K562 (cell line): ENCODE data around the gene LRRC15. TPM values are rescaled to one million over a fixed set of nuclear protein-coding genes. Genes with fewer than 3 reads are reported as not detected.

ENCODE experiments used
- BRD9 ChIP-seq: fragments of 450-650 bp; IDR thresholded peaks from 2 replicates; pipeline ENCODE4 v1.6.1; 2018; ENCODE audit warnings: low read depth; ENCODE audit not compliant: partially characterized antibody
- CHD4 ChIP-seq: fragments of 200-600 bp; sonication (generic); IDR thresholded peaks from 3 replicates; pipeline ENCODE4 v1.6.1; 2012; ENCODE audit warnings: low read depth, mild to moderate bottlenecking, mixed read lengths, low read length, inconsistent platforms; ENCODE audit not compliant: insufficient read depth, insufficient replicate concordance, poor library complexity, severe bottlenecking
- FOXK1 ChIP-seq: sonication (generic); formaldehyde crosslinking; IDR thresholded peaks from 2 replicates; pipeline ENCODE4 v1.8.0; 2022; ENCODE audit warnings: missing genetic modification reagents, mild to moderate bottlenecking, borderline replicate concordance
- HDAC1 ChIP-seq, 2 experiments: fragments of 450-650 bp; IDR thresholded peaks; 2 replicates each; pipeline ENCODE4 v1.6.1; 2016 to 2017; ENCODE audit warnings: inconsistent platforms in 1 of 2, mild to moderate bottlenecking in 1 of 2, moderate library complexity in 1 of 2
- HLTF ChIP-seq: fragments of 450-650 bp; IDR thresholded peaks from 2 replicates; pipeline ENCODE4 v1.6.1; 2016
- IRF2 ChIP-seq: sonication (generic); formaldehyde crosslinking; IDR thresholded peaks from 2 replicates; pipeline ENCODE4 v1.8.1; 2022; ENCODE audit warnings: mild to moderate bottlenecking, missing genetic modification reagents
- MIER1 ChIP-seq: fragments of 450-650 bp; IDR thresholded peaks from 2 replicates; pipeline ENCODE4 v1.6.1; 2016; ENCODE audit warnings: antibody characterized with exemption, mild to moderate bottlenecking, low read depth
- MYNN ChIP-seq, 2 experiments: sonication (generic); formaldehyde crosslinking in 1 of 2; IDR thresholded peaks; 2 replicates each; pipeline versions ENCODE4 v1.5.0 to v1.6.1; 2016 to 2020; ENCODE audit warnings: antibody characterized with exemption in 1 of 2, missing genetic modification reagents in 1 of 2
- NFIC ChIP-seq: fragments of 450-650 bp; IDR thresholded peaks from 2 replicates; pipeline ENCODE4 v1.6.1; 2017; ENCODE audit warnings: mild to moderate bottlenecking, inconsistent platforms
- PTTG1 ChIP-seq: fragments of 450-650 bp; IDR thresholded peaks from 2 replicates; pipeline ENCODE4 v1.6.1; 2016; ENCODE audit warnings: low read depth, mild to moderate bottlenecking, missing genetic modification characterization, missing compliant biosample characterization
- SMAD2 ChIP-seq: fragments of 150-350 bp; IDR thresholded peaks from 2 replicates; pipeline ENCODE4 v1.6.1; 2014; ENCODE audit warnings: low read depth, mild to moderate bottlenecking, low read length
- SMC3 ChIP-seq: conservative IDR thresholded peaks from 2 replicates; pipeline ENCODE4 v1.6.1; 2011; ENCODE audit warnings: low read depth, low read length, improper control_type of control experiment; ENCODE audit not compliant: insufficient read depth
- STAG1 ChIP-seq: sonication (generic); formaldehyde crosslinking; IDR thresholded peaks from 2 replicates; pipeline ENCODE4 v1.5.0; 2020; ENCODE audit warnings: missing genetic modification reagents, borderline replicate concordance
- TAF1 ChIP-seq: IDR thresholded peaks from 2 replicates; pipeline ENCODE4 v1.6.1; 2011; ENCODE audit warnings: mild to moderate bottlenecking, low read length, moderate library complexity; ENCODE audit not compliant: insufficient read depth, control insufficient read depth, severe bottlenecking; ENCODE audit errors: extremely low read depth
- TAF7 ChIP-seq: fragments of 450-650 bp; IDR thresholded peaks from 2 replicates; pipeline ENCODE4 v1.6.1; 2016; ENCODE audit warnings: missing genetic modification characterization, missing compliant biosample characterization
- ZC3H4 ChIP-seq: sonication (generic); formaldehyde crosslinking; IDR thresholded peaks from 2 replicates; pipeline ENCODE4 v1.9.0; 2021; ENCODE audit warnings: missing genetic modification reagents, borderline replicate concordance
- ZNF121 ChIP-seq: sonication (generic); formaldehyde crosslinking; conservative IDR thresholded peaks from 2 replicates; pipeline ENCODE4 v1.8.0; 2022; ENCODE audit warnings: missing genetic modification reagents
- ZNF224 ChIP-seq: sonication (generic); formaldehyde crosslinking; IDR thresholded peaks from 2 replicates; pipeline ENCODE4 v1.8.0; 2022; ENCODE audit warnings: mild to moderate bottlenecking, missing genetic modification reagents
- ZNF561 ChIP-seq: fragments of 450-650 bp; formaldehyde crosslinking; conservative IDR thresholded peaks from 2 replicates; pipeline ENCODE4 v1.4.0; 2020; ENCODE audit warnings: mild to moderate bottlenecking, moderate library complexity
- polyA plus RNA-seq, 8 experiments: library from polyadenylated mRNA; depleted of rRNA in 4 of 8; stranded (reverse) in 5 of 8; unstranded in 3 of 8; fragments of >200 nt; fragmentation: Nextera tagmentation in 2 of 8; fragmentation: Illumina TruSeq in 1 of 8; extraction: Ambion mirVana in 2 of 8; extraction: Trizol in 1 of 8; gene quantifications; 2 replicates each; pipeline versions ENCODE4 v1.2.1 to v1.2.3, GENCODE V29; 2011 to 2014; ENCODE audit warnings: inconsistent platforms in 1 of 8, missing spikeins in 1 of 8
- total RNA-seq, 7 experiments: library from RNA; depleted of rRNA in 6 of 7; stranded (reverse); fragments of >200 nt in 6 of 7; fragmentation: Illumina TruSeq in 2 of 7; extraction: Trizol in 2 of 7; gene quantifications; 2 replicates each; pipeline versions ENCODE4 v1.2.1 to v1.2.3, GENCODE V29; 2011 to 2021; ENCODE audit warnings: low replicate concordance in 1 of 7
- TF ChIP-seq, protein P1 (sequence below): fragments of 450-650 bp; IDR thresholded peaks from 2 replicates; pipeline ENCODE4 v1.6.1; 2017; ENCODE audit warnings: antibody characterized with exemption
- TF ChIP-seq, protein P2 (sequence below): sonication (generic); formaldehyde crosslinking; IDR thresholded peaks from 2 replicates; pipeline ENCODE4 v1.8.0; 2022; ENCODE audit warnings: missing genetic modification reagents, mild to moderate bottlenecking, borderline replicate concordance
- TF ChIP-seq, protein P3 (sequence below): fragments of 450-650 bp; formaldehyde crosslinking; IDR thresholded peaks from 2 replicates; pipeline ENCODE4 v1.4.0; 2022; ENCODE audit warnings: missing genetic modification characterization

The LRRC15 gene
- total and polyA plus RNA-seq, 9 of the 15 experiments (the other 6 are each of a cell fraction or from before 2014, with no cell fraction given) = not detected

DNA sequence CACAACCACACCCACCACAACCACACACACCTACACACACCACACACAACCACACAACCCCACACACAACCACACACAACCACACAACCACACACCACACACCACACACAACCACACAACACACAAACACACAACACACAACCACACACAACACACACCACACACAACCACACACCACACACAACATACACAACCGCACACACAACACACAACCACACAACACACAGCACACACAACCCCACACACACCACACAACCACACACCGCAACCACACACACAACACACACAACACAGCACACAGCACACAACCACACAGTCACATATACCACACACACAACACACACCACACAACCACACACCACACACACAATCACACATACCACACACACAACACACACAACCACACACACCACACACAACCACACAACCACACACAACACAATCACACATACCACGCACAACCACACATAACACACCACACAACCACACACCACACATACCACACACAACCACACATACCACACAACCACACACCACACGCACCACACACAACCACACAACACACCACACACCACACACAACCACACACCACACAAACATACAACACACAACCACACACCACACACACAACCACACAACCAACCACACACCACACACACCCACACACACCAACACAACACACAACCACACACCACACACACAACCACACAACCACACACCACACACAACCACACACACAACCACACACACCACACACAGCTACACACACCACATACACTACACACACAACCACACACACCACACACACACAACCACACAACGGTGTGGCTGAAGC is 42.1 kb downstream of the LRRC15 start (continued):
- TF ChIP-seq MYNN (IDR thresholded peaks at IDR 0.05) = no peak
- no peak for TF ChIP-seq MYNN (CRISPR knock-in tag; IDR thresholded peaks at IDR 0.05)
- no peak for TF ChIP-seq TAF1
- peak; percentile 77; the same call in 1 of the 2 replicates for TF ChIP-seq FOXK1 (CRISPR knock-in tag)
- peak; percentile 56; the same call in 1 of the 2 replicates for TF ChIP-seq HLTF
- no peak for TF ChIP-seq SMAD2
- 0 out of 2 replicates have a peak, but pooled peaks have one; percentile 27 for TF ChIP-seq ZNF121 (CRISPR knock-in tag)
- TF ChIP-seq, protein P1, sequence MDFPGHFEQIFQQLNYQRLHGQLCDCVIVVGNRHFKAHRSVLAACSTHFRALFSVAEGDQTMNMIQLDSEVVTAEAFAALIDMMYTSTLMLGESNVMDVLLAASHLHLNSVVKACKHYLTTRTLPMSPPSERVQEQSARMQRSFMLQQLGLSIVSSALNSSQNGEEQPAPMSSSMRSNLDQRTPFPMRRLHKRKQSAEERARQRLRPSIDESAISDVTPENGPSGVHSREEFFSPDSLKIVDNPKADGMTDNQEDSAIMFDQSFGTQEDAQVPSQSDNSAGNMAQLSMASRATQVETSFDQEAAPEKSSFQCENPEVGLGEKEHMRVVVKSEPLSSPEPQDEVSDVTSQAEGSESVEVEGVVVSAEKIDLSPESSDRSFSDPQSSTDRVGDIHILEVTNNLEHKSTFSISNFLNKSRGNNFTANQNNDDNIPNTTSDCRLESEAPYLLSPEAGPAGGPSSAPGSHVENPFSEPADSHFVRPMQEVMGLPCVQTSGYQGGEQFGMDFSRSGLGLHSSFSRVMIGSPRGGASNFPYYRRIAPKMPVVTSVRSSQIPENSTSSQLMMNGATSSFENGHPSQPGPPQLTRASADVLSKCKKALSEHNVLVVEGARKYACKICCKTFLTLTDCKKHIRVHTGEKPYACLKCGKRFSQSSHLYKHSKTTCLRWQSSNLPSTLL = no peak
- TF ChIP-seq ZNF224 = peak; percentile 61; the same call in 1 of the 2 replicates
- TF ChIP-seq NFIC = 0 out of 2 replicates have a peak, but pooled peaks have one; percentile 4
- no peak for TF ChIP-seq PTTG1
- no peak for TF ChIP-seq ZNF561 (CRISPR knock-in tag)
- TF ChIP-seq, protein P2, sequence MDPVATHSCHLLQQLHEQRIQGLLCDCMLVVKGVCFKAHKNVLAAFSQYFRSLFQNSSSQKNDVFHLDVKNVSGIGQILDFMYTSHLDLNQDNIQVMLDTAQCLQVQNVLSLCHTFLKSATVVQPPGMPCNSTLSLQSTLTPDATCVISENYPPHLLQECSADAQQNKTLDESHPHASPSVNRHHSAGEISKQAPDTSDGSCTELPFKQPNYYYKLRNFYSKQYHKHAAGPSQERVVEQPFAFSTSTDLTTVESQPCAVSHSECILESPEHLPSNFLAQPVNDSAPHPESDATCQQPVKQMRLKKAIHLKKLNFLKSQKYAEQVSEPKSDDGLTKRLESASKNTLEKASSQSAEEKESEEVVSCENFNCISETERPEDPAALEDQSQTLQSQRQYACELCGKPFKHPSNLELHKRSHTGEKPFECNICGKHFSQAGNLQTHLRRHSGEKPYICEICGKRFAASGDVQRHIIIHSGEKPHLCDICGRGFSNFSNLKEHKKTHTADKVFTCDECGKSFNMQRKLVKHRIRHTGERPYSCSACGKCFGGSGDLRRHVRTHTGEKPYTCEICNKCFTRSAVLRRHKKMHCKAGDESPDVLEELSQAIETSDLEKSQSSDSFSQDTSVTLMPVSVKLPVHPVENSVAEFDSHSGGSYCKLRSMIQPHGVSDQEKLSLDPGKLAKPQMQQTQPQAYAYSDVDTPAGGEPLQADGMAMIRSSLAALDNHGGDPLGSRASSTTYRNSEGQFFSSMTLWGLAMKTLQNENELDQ (CRISPR knock-in tag) = no peak
- TF ChIP-seq HDAC1 (IDR thresholded peaks at IDR 0.05) = peak in 1 of 2 experiments; percentile 51; a peak in 1 of 4 replicates
- TF ChIP-seq MIER1 = peak; percentile 65; the same call in 1 of the 2 replicates
- TF ChIP-seq STAG1 (CRISPR knock-in tag) = 0 out of 2 replicates have a peak, but pooled peaks have one; percentile 2
- no peak for TF ChIP-seq BRD9
- TF ChIP-seq SMC3 = no peak
- TF ChIP-seq, protein P3, sequence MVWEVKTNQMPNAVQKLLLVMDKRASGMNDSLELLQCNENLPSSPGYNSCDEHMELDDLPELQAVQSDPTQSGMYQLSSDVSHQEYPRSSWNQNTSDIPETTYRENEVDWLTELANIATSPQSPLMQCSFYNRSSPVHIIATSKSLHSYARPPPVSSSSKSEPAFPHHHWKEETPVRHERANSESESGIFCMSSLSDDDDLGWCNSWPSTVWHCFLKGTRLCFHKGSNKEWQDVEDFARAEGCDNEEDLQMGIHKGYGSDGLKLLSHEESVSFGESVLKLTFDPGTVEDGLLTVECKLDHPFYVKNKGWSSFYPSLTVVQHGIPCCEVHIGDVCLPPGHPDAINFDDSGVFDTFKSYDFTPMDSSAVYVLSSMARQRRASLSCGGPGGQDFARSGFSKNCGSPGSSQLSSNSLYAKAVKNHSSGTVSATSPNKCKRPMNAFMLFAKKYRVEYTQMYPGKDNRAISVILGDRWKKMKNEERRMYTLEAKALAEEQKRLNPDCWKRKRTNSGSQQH (CRISPR knock-in tag) = peak; percentile 16; the same call in 1 of the 2 replicates
- peak; percentile 60; the same call in 1 of the 2 replicates for TF ChIP-seq TAF7 (tag)
- 0 out of 2 replicates have a peak, but pooled peaks have one; percentile 69 for TF ChIP-seq ZC3H4 (CRISPR knock-in tag)
- TF ChIP-seq CHD4 = peak; percentile 91
- TF ChIP-seq IRF2 (CRISPR knock-in tag) = peak; percentile 53
